ENCODE measurements around the gene PHF2. TPM values are rescaled to one million over a fixed set of nuclear protein-coding genes. Genes with fewer than 3 reads are reported as not detected.

The PHF2 gene
- total RNA-seq, 1 donor from 2014 or later: 27.4 TPM

DNA sequence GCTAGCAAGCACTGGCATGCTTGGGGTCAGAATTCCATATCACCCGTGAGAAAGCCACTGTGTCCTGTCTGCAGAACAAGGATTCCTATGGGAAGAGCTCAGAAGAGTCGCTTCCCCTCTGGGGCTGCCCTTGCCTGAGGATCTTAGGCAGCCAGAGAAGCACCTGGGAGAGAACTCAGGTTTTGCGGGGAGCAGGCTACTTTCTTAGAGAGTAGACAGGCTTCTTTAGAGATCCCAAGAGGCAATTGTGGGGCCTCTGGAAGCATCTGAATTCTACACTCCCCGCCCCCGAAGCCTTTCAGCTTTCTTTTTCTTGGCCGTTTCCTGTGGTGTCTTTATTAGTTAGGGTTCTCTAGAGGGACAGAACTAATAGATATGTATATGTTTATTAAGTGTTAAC lies 40.9 kb downstream of the PHF2 start:
- Histone ChIP-seq H3K27me3 (ENCODE audit: low read depth) (no peaks in the 10 kb centered on the region), H3K4me1 (peaks cover 76% of the 10 kb centered on the region), H3K36me3 (no peaks in the 10 kb centered on the region), H3K9me3 (replicated peaks) (no peaks in the 10 kb centered on the region), H3K4me3 (no peak overlapping the region), H3K27ac (replicated peaks) (no peak overlapping the region)
- DNase-seq: no peak
- no peak for TF ChIP-seq CTCF (IDR thresholded peaks at IDR 0.05; ENCODE audit: borderline replicate concordance)
- intact Hi-C loops (cut with micrococcal nuclease): no loop called here

- no peak overlapping the region for H3K4me3 ChIP-seq
- H3K27me3 ChIP-seq (ENCODE audit: low read depth): no peaks in the 10 kb centered on the region
- peaks cover 71% of the 10 kb centered on the region for H3K4me1 ChIP-seq
- no peak for TF ChIP-seq CTCF (IDR thresholded peaks at IDR 0.05; ENCODE audit: borderline replicate concordance)
- no peak for DNase-seq
- no peak overlapping the region for H3K27ac ChIP-seq (replicated peaks)
- H3K36me3 ChIP-seq: no peaks in the 10 kb centered on the region
- H3K9me3 ChIP-seq (replicated peaks): no peaks in the 10 kb centered on the region
- intact Hi-C loops (cut with micrococcal nuclease): no loop called here
Observed at GRCh38 chr9:93619272-93619775, 42.9 kb downstream of the PHF2 start.

DNA sequence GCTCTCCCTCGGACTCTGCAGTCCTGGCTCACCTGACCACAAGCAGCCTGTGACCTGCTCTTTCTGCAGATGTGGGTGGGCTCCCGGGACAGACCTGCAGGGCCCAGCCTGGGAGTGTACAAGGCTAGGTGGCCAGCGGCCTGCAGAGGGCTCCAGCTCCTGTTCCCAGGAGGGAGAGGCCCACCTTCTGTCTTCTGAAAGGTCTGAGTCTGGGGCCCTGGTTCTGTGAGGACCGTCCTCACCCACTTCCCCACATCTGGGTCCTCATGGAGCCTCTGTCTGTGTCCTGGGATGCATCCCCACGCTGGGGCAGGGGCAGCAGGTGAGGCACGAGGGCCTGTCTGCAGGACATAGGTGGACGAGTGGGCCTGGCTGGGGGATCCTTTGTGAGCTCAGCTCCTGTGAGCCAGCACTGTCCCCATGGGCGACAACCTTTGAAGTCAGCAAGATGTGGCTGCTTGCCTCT lies 43.7 kb downstream of the PHF2 start:
- no peak for TF ChIP-seq CTCF (IDR thresholded peaks at IDR 0.05; ENCODE audit: borderline replicate concordance)
- H3K9me3 ChIP-seq (replicated peaks): no peaks in the 10 kb centered on the region
- no peaks in the 10 kb centered on the region for H3K27me3 ChIP-seq (ENCODE audit: low read depth)
- H3K4me1 ChIP-seq: peaks cover 69% of the 10 kb centered on the region
- no peak overlapping the region for H3K4me3 ChIP-seq
- intact Hi-C loops (cut with micrococcal nuclease): no loop called here
- H3K27ac ChIP-seq (replicated peaks): no peak overlapping the region
- no peaks in the 10 kb centered on the region for H3K36me3 ChIP-seq
- DNase-seq: no peak

GRCh38 chr9:93620881-93621820 lies 44.8 kb downstream of the PHF2 start:
- Histone ChIP-seq H3K27ac (replicated peaks) (no peak overlapping the region), H3K36me3 (no peaks in the 10 kb centered on the region), H3K27me3 (ENCODE audit: low read depth) (no peaks in the 10 kb centered on the region), H3K9me3 (replicated peaks) (peaks cover 3% of the 10 kb centered on the region), H3K4me1 (peaks cover 69% of the 10 kb centered on the region), H3K4me3 (no peak overlapping the region)
- intact Hi-C loops (cut with micrococcal nuclease): no loop called here
- TF ChIP-seq CTCF (IDR thresholded peaks at IDR 0.05; ENCODE audit: borderline replicate concordance): no peak
- DNase-seq: peak; percentile 50

DNA sequence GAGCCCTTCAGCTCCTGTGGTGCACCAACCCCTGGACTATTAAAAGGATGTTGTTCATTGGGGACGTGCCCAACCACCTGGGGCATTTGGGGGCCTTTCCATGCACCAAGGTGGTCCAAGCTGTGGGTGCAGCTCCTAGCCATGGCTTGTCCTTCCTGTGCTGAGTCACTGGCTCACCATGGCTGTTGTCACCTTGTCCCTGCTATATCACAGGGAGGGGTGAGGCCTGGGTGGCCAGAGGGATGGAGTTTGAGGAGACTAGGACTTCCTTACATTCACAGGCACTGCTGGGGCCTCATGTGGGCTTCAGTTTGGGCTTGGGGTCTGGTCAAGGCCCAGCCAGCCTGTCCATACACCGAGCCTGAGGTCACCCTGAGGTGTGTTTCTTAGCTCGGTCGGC lies 45.5 kb downstream of the PHF2 start:
- peaks cover 61% of the 10 kb centered on the region for H3K4me1 ChIP-seq

More for the DNA sequence above, 45.5 kb downstream of the PHF2 start:
- Histone ChIP-seq H3K27me3 (ENCODE audit: low read depth) (no peaks in the 10 kb centered on the region), H3K9me3 (replicated peaks) (peaks cover 11% of the 10 kb centered on the region), H3K27ac (replicated peaks) (no peak overlapping the region), H3K36me3 (no peaks in the 10 kb centered on the region), H3K4me3 (no peak overlapping the region)
- TF ChIP-seq CTCF (IDR thresholded peaks at IDR 0.05; ENCODE audit: borderline replicate concordance): no peak
- no peak for DNase-seq
- intact Hi-C loops (cut with micrococcal nuclease): no loop called here

All from left ventricle myocardium inferior (tissue), 1 donor.